HepG2 (cell line): ENCODE results near the gene MGLL. TPM values are rescaled to one million over a fixed set of nuclear protein-coding genes. Genes with fewer than 3 reads are reported as not detected.
A peak's percentile ranks its signal among the peaks of the same experiment; 100 is the strongest.

Experiments
- ATAC-seq: fragments of 200-7000 bp; cut with Tn5 transposase; 3 replicates; pipeline ENCODE4 v1.9.1; 2020; ENCODE audit warnings: mild to moderate bottlenecking, moderate library complexity
- BruUV-seq: library from RNA; stranded (reverse); fragments of 400-500 nt; replicated peaks from 2 replicates; lab custom pipeline; 2021; lab: Mats Ljungman, UMichigan
- CTCF ChIA-PET: fragments of 300-600 bp; formaldehyde crosslinking; extraction: SDS; loops from one replicate; lab custom pipeline; 2021; ENCODE audit warnings: low total read pairs, inconsistent platforms, low intra/inter-chr PET ratio; lab: Yijun Ruan, JAX
- POLR2A ChIA-PET: fragments of 350-600 bp; sonication (Branson Sonifier 250); formaldehyde crosslinking; loops from one replicate; lab custom pipeline; 2020; ENCODE audit warnings: antibody characterized with exemption, inconsistent platforms; lab: Yijun Ruan, JAX
- DNase-seq: peaks from one replicate; pipeline ENCODE4 v3.0.0-alpha.2; 2015; ENCODE audit warnings: low spot score
- FAIRE-seq: peaks from 3 replicates; lab custom pipeline; 2011; peaks lifted over from hg19 to GRCh38; lab: Jason Lieb, UNC
- H2AFZ ChIP-seq: one replicate; pipeline ENCODE4 v1.6.1; 2011; ENCODE audit warnings: low read length, inconsistent platforms
- H3K27ac ChIP-seq: fragments of 300-600 bp; 3 replicates; pipeline ENCODE4 v1.8.0; 2011; ENCODE audit warnings: mixed run types, mild to moderate bottlenecking, mixed read lengths, low read length, inconsistent platforms; ENCODE audit not compliant: insufficient read depth; ENCODE audit errors: extremely low read length
- H3K27me3 ChIP-seq, 2 experiments: fragments of 200-600 bp in 1 of 2; 2 replicates in 1 of 2; 3 replicates in 1 of 2; pipeline versions ENCODE4 v1.6.0 to v1.8.0; 2011; ENCODE audit warnings: low read length in 2 of 2, mild to moderate bottlenecking in 2 of 2, moderate library complexity in 2 of 2, inconsistent platforms in 1 of 2; ENCODE audit not compliant: insufficient read depth in 2 of 2, control insufficient read depth in 1 of 2
- H3K36me3 ChIP-seq, 2 experiments: fragments of 200-600 bp in 1 of 2; replicated peaks in 1 of 2; 2 replicates in 1 of 2; 3 replicates in 1 of 2; pipeline versions ENCODE4 v1.5.1 to v1.8.0; 2011; ENCODE audit warnings: low read length in 2 of 2, inconsistent platforms in 1 of 2; ENCODE audit not compliant: insufficient read depth in 2 of 2, control insufficient read depth in 1 of 2
- H3K4me1 ChIP-seq: 2 replicates; pipeline ENCODE4 v1.5.1; 2012; ENCODE audit warnings: low read length, inconsistent platforms; ENCODE audit not compliant: insufficient read depth
- H3K4me2 ChIP-seq: 2 replicates; pipeline ENCODE4 v1.6.0; 2011; ENCODE audit warnings: low read depth, low read length, inconsistent platforms
- H3K4me3 ChIP-seq, 3 experiments: fragments of 200-600 bp in 1 of 3; sonication (generic), shearing (Covaris generic) in 1 of 3; replicated peaks in 1 of 3; 2 replicates each; pipeline ENCODE4 v1.5.1; 2011 to 2016; ENCODE audit warnings: low read length in 3 of 3, inconsistent platforms in 2 of 3, low read depth in 2 of 3, mild to moderate bottlenecking in 2 of 3, control low read depth in 1 of 3, mixed read lengths in 1 of 3; ENCODE audit not compliant: insufficient read depth in 1 of 3
- H3K79me2 ChIP-seq: one replicate; pipeline ENCODE4 v1.6.1; 2011; ENCODE audit warnings: low read length, inconsistent platforms; ENCODE audit not compliant: insufficient read depth
- H3K9ac ChIP-seq: 2 replicates; pipeline ENCODE4 v1.6.0; 2011; ENCODE audit warnings: mild to moderate bottlenecking, low read depth, low read length, inconsistent platforms; ENCODE audit not compliant: insufficient read depth
- H3K9me3 ChIP-seq: 2 replicates; pipeline ENCODE4 v1.5.1; 2012; ENCODE audit warnings: mild to moderate bottlenecking, low read length
- H4K20me1 ChIP-seq: 2 replicates; pipeline ENCODE4 v1.6.0; 2011; ENCODE audit warnings: inconsistent platforms, mild to moderate bottlenecking, low read length, moderate library complexity; ENCODE audit not compliant: insufficient read depth
- ETV5 ChIP-seq: IDR thresholded peaks from 2 replicates; pipeline ENCODE4 v1.6.1; 2018; ENCODE audit warnings: missing biosample characterization, missing genetic modification reagents, inconsistent platforms, borderline replicate concordance
- FOSL1 ChIP-seq: sonication (generic); formaldehyde crosslinking; IDR thresholded peaks from 2 replicates; pipeline ENCODE4 v1.9.0; 2021; ENCODE audit warnings: missing genetic modification reagents, borderline replicate concordance
- GTF3A ChIP-seq: sonication (generic); formaldehyde crosslinking; conservative IDR thresholded peaks from 2 replicates; pipeline ENCODE4 v1.4.0; 2020; ENCODE audit warnings: mild to moderate bottlenecking, missing genetic modification reagents
- IKZF4 ChIP-seq: sonication (generic); formaldehyde crosslinking; IDR thresholded peaks from 2 replicates; pipeline ENCODE4 v1.5.1; 2020; ENCODE audit warnings: borderline replicate concordance, mild to moderate bottlenecking, low read depth, missing genetic modification reagents; ENCODE audit errors: not compliant biosample characterization
- MED8 ChIP-seq: sonication (generic); formaldehyde crosslinking; IDR thresholded peaks from 2 replicates; pipeline ENCODE4 v1.8.1; 2023; ENCODE audit warnings: mild to moderate bottlenecking, missing genetic modification reagents; ENCODE audit not compliant: insufficient replicate concordance
- MIER3 ChIP-seq: IDR thresholded peaks from 2 replicates; pipeline ENCODE4 v1.6.1; 2016; ENCODE audit warnings: missing compliant biosample characterization, borderline replicate concordance
- PCBP2 ChIP-seq: fragments of 200-400 bp; formaldehyde crosslinking; optimal IDR thresholded peaks from 2 replicates; pipeline ENCODE3; 2018; ENCODE audit warnings: low read length, low read depth; ENCODE audit not compliant: poor library complexity, severe bottlenecking
- ZBTB44 ChIP-seq: sonication (generic); formaldehyde crosslinking; IDR thresholded peaks from 2 replicates; pipeline ENCODE4 v1.4.0; 2020; ENCODE audit warnings: missing genetic modification reagents
- ZNF101 ChIP-seq: sonication (generic); formaldehyde crosslinking; IDR thresholded peaks from 2 replicates; pipeline ENCODE4 v1.4.0; 2020; ENCODE audit warnings: mild to moderate bottlenecking, low read depth, missing genetic modification reagents, borderline replicate concordance
- ZNF335 ChIP-seq: sonication (generic); formaldehyde crosslinking; IDR thresholded peaks from 2 replicates; pipeline ENCODE4 v1.4.0; 2020; ENCODE audit warnings: missing genetic modification reagents
- ZNF615 ChIP-seq: sonication (generic); formaldehyde crosslinking; IDR thresholded peaks from 2 replicates; pipeline ENCODE4 v1.5.0; 2020; ENCODE audit warnings: mild to moderate bottlenecking, missing genetic modification reagents, borderline replicate concordance
- ZNF768 ChIP-seq: sonication (generic); formaldehyde crosslinking; IDR thresholded peaks from 2 replicates; pipeline ENCODE4 v1.4.0; 2020; ENCODE audit warnings: missing genetic modification reagents
- WGBS: methylation state at CpG from one replicate; pipeline ENCODE4 v1.1.6; 2017; ENCODE audit warnings: low lambda C conversion rate; 5-methylcytosine and 5-hydroxymethylcytosine counted together
- in situ Hi-C: cut with HindIII; loops from 2 replicates; pipeline ENCODE4 v1.10.0; 2017; ENCODE audit warnings: low pct_unique_long_range_greater_than_20kb; ENCODE audit not compliant: extremely low pct_ligation_motif_present
- intact Hi-C: fragments of 100-400 bp; cut with micrococcal nuclease; formaldehyde crosslinking; loops from one replicate; pipeline ENCODE4 v1.10.0; 2022; ENCODE audit not compliant: unreplicated experiment
- polyA plus RNA-seq, 8 experiments: library from polyadenylated mRNA; depleted of rRNA in 3 of 8; stranded (reverse) in 7 of 8; unstranded in 1 of 8; fragments of >200 nt; fragmentation: Illumina TruSeq in 4 of 8; extraction: Trizol in 4 of 8; gene quantifications; 2 replicates each; pipeline versions ENCODE4 v1.2.1 to v1.2.3, GENCODE V29; 2011 to 2016; ENCODE audit warnings: low read depth in 4 of 8, missing spikeins in 1 of 8, mixed read lengths in 1 of 8; ENCODE audit not compliant: insufficient read depth in 1 of 8
- total RNA-seq, 5 experiments: library from RNA; depleted of rRNA; stranded (reverse); fragments of >200 nt; fragmentation: Illumina TruSeq; extraction: Trizol; gene quantifications; 2 replicates each; pipeline ENCODE4 v1.2.3, GENCODE V29; 2016; ENCODE audit warnings: low read depth in 1 of 5
- TF ChIP-seq, protein P1 (sequence below): sonication (generic); formaldehyde crosslinking; IDR thresholded peaks from 2 replicates; pipeline ENCODE4 v1.4.0; 2020; ENCODE audit warnings: missing genetic modification reagents; ENCODE audit errors: not compliant biosample characterization
- TF ChIP-seq, protein P2 (sequence below): sonication (generic); formaldehyde crosslinking; IDR thresholded peaks from 2 replicates; pipeline ENCODE4 v1.4.0; 2020; ENCODE audit warnings: missing genetic modification reagents

The MGLL gene
- total and polyA plus RNA-seq, 2 of the 13 experiments (the other 11 are each of a cell fraction or from before 2014, with no cell fraction given): not detected

- no peak overlapping the region for H3K27ac ChIP-seq
- H4K20me1 ChIP-seq: no peaks in the 10 kb centered on the region
- intact Hi-C loops: no loop called here
- POLR2A ChIA-PET: no interaction called here
- DNase-seq (no peak), FAIRE-seq (no peak), ATAC-seq (no peak)
- peaks cover 0 to 2% of the 10 kb centered on the region in 2 experiments; a peak in 1 of 5 replicates for H3K27me3 ChIP-seq
- CTCF ChIA-PET: no interaction called here
- no peaks in the 10 kb centered on the region for H3K9me3 ChIP-seq
- no peaks in the 10 kb centered on the region for H3K36me3 ChIP-seq
- peaks cover 6% of the 10 kb centered on the region for H3K4me1 ChIP-seq
- no peak overlapping the region for H3K4me3 ChIP-seq
- no peak overlapping the region for H3K9ac ChIP-seq
- no TSS peak for BruUV-seq
- in situ Hi-C loops: no loop called here
- 86% methylated on average over 4 of the region's 12 CpGs for WGBS
- H3K4me2 ChIP-seq: no peak overlapping the region
- no peak for TF ChIP-seq ZNF101 (CRISPR knock-in tag)
- no peak for TF ChIP-seq GTF3A (CRISPR knock-in tag)
- no peak for TF ChIP-seq ZNF615
- TF ChIP-seq ZNF768 (CRISPR knock-in tag): peak; percentile 51; the same call in 1 of the 2 replicates
- no peaks in the 10 kb centered on the region for H3K79me2 ChIP-seq
- H2AFZ ChIP-seq: no peak overlapping the region
Measured at GRCh38 chr3:127678611-127679533, 143.4 kb downstream of the MGLL start.

GRCh38 chr3:127678315-127678599 lies 144.1 kb downstream of the MGLL start:
- H3K79me2 ChIP-seq: no peaks in the 10 kb centered on the region
- H3K9me3 ChIP-seq: no peaks in the 10 kb centered on the region
- H3K4me3 ChIP-seq: no peak overlapping the region
- ChIA-PET POLR2A (no interaction called here), CTCF (no interaction called here)
- H3K27ac ChIP-seq: no peak overlapping the region
- FAIRE-seq (no peak), DNase-seq (no peak), ATAC-seq (no peak)
- WGBS: 97% methylated on average over 8 of the region's 8 CpGs
- BruUV-seq: no TSS peak
- no peak overlapping the region for H2AFZ ChIP-seq
- H3K9ac ChIP-seq: no peak overlapping the region
- no peaks in the 10 kb centered on the region for H4K20me1 ChIP-seq
- intact Hi-C loops (no loop called here), in situ Hi-C loops (no loop called here)
- no peaks in the 10 kb centered on the region for H3K36me3 ChIP-seq
- no peak overlapping the region for H3K4me2 ChIP-seq
- H3K27me3 ChIP-seq: peaks cover 0 to 4% of the 10 kb centered on the region in 2 experiments; a peak in 1 of 5 replicates
- peaks cover 11% of the 10 kb centered on the region for H3K4me1 ChIP-seq
- TF ChIP-seq ETV5 (CRISPR knock-in tag) (no peak), IKZF4 (CRISPR knock-in tag) (no peak), MIER3 (CRISPR knock-in tag) (no peak), FOSL1 (CRISPR knock-in tag) (no peak), PCBP2 (no peak), ZNF335 (CRISPR knock-in tag) (no peak), ZBTB44 (CRISPR knock-in tag) (no peak), MED8 (CRISPR knock-in tag) (no peak)
- TF ChIP-seq, protein P1, sequence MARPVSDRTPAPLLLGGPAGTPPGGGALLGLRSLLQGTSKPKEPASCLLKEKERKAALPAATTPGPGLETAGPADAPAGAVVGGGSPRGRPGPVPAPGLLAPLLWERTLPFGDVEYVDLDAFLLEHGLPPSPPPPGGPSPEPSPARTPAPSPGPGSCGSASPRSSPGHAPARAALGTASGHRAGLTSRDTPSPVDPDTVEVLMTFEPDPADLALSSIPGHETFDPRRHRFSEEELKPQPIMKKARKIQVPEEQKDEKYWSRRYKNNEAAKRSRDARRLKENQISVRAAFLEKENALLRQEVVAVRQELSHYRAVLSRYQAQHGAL: no peak
- TF ChIP-seq, protein P2, sequence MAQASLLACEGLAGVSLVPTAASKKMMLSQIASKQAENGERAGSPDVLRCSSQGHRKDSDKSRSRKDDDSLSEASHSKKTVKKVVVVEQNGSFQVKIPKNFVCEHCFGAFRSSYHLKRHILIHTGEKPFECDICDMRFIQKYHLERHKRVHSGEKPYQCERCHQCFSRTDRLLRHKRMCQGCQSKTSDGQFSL (CRISPR knock-in tag): no peak
